Measurements from ENCODE around the gene TANC1.

- no peak for TF ChIP-seq POLR2A (IDR thresholded peaks at IDR 0.05)
- no peak for TF ChIP-seq POLR2AphosphoS5 (IDR thresholded peaks at IDR 0.05; ENCODE audit: insufficient read depth in 1 of 2, low read depth in 1 of 2)
Observed at GRCh38 chr2:159140070-159140769, 171.8 kb downstream of the TANC1 start.

Data from vagina (tissue), 2 donors.